Measurements from ENCODE around the gene NELFB.

Gene NELFB

DNA sequence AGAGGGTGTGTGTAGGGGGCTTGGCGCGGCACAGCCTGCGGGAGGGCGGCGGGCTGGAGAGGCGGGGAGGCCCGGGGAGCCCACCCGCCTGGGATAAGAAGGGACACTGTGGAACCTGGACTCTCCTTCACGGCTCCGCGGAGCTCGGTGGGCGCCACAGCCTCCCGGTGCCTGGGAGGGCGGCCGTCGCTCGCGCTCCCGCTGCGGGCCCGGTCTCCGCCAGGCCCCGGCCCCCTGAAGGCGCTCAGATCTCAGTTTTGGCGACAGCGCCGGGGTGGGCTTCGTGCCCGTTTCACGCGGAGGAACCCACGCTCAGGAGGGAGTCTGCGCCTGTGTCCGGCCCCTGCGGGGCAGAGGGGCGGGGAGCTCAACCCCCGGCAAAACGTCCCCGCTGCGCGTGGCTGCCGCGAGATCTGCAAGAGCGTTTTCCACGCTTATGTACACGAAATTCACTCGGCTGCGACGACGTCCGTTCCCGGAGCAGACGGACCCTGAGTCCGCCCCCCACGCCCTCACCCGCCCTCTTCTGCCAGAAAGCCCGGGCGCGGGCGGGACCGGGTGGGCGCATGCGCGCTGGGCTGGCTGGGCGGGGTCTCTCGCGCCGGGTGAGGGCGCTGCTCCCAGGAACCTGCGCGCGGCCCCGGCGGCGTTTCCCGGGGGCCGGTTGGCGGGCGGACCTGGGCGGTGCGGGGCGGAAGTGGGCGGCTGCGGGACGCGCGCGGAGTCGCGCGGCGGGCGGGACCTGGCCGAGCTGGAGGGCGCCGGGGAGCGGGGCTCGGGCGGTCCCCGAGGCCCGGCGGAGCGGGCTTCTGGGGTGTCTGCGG lies at the start of gene NELFB:
NELFB (plus strand) TSS at position 704 of the 824 bp plus-strand sequence.
- peak; percentile 96 for DNase-seq

DNA sequence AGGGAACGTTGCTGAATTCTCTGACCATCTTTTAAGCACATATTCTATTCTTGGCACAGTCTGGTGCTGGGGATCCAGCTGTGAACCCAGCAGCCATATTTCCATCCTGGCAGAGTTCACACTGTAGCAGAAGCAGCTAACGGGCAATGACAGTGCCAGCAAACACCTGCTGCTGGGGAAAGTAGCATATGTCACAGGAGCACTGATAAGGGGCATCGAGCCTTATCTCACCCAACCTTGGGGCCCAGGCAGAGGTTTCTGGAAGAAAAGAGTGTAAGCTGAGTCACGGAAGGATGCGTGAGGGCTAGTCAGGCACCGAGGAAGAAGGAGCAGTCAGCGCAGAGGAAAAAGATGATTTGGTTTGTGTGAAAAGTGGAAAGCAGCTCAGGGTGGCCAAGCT lies 48.5 kb upstream of the NELFB start:
- DNase-seq = no peak

DNA sequence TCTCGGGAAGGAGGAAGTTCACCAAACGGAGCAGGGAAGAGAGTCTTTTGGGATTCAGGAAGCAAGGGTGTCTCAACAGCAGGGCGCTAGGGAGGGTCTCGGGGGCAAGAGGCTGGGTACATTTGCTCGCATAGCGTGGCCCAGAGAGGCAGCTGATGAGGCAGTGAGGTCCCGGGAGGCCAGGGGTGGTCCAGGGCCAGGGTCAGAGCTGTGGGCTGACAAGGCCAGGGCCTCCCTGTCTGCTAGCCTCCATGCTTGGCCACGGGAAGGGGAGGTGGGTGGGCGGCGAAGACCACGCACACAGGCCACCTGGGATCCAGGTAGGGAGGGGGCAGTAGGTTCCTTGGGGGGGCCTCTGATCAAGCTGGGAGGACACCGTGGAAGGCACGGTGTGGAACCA lies 43.6 kb upstream of the NELFB start:
- DNase-seq = no peak

DNA sequence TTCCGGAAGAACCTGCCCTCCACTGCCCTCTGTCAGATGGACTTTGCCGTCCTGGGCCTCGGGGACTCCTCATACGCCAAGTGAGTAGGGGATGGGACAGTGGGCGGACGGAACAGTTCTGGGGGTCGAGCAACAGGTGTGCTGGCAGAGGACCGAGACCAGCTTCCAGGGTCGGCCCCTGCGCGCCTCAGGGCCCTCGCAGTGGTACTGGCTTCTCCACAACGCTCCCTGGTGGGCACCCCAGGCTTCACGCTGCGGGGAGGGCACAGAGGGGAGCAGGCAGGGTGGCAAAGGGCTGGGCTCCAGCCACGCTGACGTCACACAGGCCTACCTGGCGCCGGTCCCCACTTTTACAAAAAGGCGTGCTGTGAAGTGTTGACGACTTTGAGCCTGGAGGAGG lies 42.6 kb upstream of the NELFB start:
- no peak for DNase-seq

DNA sequence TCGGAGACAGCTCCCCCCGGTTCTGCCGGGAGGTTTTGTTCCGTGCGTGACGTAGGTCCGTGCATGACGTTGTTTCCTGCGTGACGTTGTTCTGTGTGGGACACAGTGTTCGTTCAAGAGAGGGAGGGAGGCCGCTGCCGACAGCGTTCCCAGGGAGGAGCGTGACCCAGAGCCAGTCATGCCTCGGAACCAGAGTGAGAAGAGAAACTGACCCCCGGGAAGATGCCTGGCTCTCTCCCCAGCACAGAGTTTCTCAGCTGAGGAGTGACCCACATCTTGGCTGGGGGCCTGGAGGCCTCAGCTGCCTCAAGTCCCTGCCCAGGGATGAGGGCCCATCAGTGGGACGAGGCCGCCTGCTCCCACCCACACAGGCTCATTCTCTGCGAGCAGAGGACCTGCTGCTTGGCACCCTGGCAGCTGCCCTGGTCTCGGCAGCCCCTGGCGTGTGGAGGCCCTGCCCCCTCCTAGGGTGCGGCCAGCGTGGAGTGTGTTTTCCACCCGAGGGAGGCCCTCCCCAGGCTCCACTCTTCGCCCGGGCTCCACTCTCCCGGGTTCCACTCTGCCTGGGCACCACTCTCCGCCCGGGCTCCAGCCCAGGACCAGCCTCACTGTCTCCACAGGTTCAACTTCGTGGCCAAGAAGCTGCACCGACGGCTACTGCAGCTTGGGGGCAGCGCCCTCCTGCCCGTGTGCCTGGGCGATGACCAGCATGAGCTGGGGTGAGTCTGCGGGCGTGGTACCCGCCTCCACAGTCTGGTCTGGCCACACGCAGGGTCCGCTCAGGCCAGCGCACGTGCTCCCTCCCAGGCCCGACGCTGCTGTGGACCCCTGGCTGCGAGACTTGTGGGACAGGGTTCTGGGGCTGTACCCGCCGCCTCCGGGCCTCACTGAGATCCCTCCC lies 41.7 kb upstream of the NELFB start:
- DNase-seq = no peak

DNA sequence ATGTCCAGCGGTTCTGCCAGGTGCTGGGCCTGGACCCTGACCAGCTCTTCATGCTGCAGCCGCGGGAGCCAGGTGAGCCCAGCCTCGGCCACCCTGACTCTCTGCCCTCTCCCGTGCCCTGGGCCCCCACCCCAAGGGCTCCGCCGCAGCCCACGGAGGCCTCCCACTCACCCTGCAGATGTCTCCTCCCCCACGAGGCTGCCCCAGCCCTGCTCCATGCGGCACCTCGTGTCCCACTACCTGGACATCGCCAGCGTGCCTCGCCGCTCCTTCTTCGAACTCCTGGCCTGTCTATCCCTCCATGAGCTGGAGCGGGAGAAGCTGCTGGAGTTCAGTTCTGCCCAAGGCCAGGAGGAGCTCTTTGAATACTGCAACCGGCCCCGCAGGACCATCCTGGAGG lies 40.5 kb upstream of the NELFB start:
- no peak for DNase-seq

DNA sequence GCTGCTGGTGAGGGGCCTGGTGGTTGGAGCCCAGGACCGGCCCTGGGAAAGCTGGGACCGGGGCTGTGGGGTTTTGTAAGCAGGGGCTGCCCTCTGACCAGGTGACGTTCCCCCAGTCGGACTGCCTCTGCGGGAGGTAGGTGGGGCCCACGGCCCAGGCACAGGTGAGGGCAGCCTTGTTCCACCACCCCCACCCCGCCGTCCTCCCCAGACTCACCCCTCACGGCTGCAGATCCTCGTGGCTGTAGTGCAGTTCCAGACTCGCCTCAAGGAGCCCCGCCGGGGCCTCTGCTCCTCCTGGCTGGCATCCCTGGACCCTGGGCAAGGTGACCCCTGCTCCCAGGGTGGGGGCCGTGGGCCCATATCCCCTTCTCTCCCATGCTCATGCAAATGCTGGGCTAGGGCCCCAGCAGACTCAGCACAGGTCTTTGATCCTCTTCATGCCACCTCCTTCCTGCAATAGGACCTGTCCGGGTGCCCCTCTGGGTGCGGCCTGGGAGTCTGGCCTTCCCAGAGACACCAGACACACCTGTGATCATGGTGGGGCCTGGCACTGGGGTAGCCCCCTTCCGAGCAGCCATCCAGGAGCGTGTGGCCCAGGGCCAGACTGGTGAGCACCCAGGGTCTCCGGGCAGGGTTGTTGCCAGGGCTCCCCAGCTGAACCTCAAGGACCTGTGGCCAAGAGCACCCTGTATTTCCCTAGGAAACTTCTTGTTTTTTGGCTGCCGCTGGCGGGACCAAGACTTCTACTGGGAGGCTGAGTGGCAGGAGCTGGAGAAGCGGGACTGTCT lies 39.7 kb upstream of the NELFB start:
- no peak for DNase-seq

DNA sequence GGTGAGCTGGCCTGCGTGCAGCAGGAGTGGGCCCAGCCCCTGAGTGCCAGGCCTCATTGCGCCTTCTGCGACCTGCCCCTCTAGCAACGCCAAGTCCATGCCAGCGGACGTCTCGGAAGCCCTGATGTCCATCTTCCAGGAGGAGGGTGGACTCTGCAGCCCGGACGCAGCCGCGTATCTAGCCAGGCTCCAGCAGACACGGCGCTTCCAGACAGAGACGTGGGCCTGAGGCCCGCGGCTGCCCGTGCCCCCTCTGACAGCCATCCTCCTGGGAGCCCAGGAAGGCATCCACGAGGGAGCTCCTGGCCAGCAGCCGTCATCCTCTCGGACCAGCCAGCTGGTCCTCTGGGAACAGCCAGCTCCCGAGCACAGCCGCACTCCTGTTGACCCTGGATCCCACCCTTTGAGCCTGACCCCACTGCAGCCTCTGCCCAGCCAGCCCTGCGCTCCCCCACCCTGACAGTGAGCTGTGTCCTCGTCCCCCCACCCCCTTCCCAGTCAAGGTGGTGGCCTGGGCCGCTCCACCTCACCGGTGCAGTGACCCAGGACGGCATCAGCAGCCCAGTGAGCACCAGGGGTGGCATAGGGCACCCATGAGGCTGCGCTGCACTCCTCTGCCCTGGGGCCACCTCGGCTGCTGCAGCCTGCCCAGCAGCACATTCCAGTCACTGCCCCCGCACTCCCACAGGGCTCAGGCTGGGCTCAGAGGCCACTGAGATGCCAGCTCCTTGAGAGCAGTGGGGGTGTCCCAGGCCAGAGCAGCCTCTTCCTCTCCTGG lies 38.8 kb upstream of the NELFB start:
- DNase-seq = no peak

DNA sequence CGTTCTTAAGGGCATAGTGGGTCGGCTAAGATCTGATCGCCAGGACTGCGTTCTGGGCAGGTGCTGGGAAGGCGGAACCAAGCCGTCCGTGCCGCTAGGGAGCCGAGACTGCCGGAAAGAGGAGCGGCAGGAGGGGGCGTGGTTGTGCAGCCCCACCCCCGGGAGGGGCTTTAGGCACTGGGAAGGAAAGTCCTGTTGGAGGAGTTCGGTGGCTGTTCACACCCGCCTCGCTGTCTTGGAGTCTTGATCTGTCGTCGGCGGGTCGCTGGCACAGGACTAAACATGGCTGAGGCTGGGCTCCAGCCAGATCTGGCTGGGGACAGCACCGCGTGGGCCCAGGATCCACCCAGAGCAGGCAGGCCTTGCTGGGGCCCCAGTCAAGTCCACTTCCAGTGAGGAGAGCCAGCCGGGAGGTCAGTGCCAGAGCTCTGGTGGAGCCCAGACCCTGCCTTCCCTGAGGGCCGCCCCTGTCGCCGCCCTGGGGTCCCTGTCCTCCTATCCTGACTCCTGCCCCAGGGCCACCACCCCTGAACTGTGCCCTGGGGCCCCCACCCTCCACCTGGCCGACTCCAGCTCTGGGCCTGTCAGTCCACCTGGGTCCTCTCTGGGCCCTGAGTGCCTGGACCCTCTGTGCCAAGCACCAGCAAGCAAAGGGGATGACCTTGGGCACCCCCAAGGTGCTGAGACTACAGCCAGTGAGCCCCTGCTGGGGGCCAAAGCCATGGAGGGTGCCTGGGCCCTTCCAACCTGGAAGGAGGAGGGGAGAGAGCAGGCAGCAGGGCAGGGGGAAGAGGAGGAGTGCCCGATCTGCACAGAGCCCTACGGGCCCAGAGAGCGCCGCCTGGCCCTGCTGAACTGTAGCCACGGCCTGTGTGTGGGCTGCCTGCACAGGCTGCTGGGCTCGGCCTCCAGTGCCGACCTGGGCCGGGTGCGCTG lies 37.6 kb upstream of the NELFB start:
- DNase-seq = no peak

DNA sequence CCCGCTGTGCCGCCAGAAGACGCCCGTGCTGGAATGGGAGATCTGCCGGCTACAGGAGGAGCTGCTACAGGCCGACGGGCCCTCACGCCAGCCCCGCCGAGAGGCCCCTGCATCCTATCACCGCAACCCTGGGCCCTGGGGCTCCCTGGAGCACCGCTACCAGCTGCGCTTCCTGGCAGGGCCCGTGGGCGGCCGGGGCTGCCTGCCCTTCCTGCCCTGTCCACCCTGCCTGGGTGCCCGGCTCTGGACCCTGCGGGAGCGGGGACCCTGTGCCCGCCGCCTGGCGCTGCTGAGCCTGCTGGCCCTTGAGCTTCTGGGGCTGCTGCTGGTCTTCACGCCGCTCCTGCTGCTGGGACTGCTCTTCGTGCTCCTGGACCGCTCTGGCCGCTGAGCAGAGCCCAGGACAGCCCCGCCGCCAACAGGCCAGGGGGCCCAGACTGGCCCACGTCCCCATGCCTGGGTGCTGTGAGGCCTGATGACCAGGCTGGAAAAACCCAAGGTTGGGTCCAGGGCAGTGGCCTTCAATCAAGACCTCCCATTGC lies 36.8 kb upstream of the NELFB start:
- DNase-seq = no peak

DNA sequence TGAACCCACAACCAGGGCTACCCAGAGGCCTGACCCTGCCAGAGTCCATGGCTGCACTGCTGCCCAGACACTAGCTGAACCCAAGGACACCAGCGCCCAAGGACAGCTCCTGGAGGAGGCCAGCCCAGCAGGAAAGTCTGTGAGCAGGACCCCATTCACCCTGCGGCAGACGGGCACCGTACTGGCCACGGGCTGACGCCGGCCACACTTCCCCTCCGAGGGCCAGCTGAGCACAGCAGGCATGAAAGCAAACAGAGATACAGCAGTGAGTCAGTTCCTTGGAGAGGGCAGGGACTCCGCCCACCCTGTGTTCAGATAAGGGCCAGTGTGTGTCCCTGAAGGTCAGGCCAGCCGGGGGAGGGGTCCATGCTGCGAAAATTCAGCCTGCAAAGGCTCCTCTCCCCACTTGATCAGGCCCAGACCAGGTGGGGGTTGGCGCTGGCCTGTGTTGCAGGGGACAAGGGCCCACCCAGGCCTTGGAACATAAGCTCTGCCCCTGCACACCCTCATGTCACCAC lies 36.3 kb upstream of the NELFB start:
- DNase-seq = no peak

DNA sequence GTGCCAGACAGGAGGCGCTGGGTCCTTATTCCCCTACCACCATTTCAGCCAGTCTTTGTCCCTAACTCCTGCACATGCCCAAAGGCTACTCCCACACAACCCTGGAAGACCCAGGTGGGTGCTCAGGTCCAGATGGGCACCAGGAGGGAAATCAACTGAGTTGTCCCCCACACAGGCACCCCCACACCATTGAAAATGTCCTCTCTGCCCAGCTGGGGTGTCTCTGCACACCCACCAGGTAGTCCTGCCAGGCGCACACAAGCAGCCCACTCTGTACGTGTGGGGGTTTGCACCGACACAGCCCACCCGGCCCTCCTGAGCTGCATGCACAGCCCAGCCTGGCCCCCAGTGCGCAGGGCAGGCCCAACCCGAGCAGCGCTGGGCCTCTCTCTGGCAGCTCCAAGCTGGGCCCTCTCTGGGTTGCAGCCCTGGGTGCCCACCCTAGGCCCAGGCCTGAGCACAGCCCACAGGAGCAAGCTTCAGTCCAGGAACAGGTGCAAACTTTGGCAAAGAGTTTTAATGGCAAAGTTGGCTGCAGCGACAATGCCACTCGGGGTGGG lies 35.3 kb upstream of the NELFB start:
- DNase-seq = no peak

DNA sequence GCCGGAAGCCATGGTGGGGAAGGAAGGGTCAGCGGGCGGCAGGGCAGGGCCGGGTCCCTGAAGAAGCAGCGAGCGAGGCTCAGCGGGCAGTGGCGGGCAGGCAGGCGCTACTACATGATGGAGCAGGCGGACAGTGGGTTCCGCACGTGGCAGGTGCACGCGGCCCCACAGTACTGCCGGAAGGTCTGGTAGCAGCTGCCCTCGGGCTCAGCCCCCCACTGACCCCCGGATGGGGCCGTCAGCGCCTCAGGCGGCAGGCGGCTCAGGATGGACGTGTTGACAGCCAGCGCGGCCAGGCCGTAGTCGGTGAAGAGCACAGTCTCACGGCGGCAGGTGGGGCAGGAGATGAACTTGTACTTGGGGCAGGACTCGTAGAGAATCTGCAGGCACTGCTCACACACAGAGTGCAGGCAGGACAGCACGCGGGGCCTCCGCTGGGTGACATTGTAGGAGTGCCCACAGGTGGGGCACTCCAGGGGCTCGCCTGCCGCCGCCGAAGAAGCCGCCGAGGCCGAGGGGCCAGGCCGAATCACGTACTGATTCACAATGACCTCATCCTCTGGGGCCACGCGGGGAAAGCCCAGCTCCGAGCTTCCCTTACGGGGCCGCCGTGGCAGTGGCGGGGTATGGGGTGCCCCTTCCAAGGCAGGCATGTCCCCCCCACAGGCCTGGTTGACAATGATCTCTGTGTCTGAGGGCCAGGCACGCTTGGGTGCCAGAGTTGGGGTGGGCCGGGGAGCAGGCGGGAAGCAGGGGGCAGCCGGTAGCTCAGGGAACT lies 34.6 kb upstream of the NELFB start:
- DNase-seq = no peak

DNA sequence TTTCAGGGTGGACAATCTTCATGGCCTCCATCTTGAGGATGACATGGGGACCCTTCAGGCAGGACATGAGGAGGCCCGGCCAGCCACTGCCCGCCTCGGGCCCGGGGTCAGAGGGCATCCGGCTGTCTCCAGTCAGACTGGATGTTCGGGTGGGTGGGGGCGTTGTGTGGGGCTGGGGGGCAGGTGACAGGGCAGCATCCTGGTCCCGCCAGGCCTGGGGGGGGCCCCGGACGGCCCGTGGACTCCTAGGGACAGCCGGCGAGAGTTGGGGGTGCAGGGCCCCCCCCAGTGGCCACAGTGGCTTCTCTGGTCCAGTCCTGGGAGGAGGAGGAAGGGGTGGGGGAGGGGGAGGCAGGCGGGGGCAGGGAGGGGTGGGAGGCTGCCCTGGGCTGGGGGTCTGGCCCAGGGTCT lies 34.0 kb upstream of the NELFB start:
- DNase-seq = no peak

DNA sequence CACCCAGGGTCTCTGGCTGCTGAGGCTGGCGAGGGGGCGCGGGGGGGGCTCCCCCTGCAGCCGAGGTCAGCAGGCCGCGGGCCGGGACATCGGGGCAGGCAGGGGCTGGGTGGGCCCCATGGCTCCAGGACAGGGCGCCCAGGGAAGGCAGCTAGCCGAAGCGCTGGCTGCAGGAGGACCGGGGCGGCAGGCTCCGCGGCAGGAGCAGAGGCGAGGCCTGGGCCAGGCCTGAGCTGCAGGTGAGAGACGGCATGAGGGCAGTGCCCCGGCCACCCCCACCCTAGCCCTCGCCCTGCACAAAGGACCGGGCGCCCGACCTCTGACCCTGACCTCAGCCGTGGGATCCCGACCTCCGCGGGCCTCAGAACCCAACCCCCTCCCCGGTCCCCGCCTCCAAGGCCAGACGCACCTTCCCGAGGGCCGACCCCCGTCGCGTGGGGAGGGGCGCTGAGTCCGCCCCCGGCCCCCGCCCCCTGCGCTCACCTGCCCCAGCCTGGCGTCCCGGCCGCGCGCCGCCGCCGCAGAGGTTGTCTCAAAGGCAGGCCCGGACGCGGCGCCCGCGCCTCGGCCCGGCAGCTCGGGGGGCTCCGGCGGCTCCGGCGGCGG lies 33.5 kb upstream of the NELFB start:
- no peak for DNase-seq

DNA sequence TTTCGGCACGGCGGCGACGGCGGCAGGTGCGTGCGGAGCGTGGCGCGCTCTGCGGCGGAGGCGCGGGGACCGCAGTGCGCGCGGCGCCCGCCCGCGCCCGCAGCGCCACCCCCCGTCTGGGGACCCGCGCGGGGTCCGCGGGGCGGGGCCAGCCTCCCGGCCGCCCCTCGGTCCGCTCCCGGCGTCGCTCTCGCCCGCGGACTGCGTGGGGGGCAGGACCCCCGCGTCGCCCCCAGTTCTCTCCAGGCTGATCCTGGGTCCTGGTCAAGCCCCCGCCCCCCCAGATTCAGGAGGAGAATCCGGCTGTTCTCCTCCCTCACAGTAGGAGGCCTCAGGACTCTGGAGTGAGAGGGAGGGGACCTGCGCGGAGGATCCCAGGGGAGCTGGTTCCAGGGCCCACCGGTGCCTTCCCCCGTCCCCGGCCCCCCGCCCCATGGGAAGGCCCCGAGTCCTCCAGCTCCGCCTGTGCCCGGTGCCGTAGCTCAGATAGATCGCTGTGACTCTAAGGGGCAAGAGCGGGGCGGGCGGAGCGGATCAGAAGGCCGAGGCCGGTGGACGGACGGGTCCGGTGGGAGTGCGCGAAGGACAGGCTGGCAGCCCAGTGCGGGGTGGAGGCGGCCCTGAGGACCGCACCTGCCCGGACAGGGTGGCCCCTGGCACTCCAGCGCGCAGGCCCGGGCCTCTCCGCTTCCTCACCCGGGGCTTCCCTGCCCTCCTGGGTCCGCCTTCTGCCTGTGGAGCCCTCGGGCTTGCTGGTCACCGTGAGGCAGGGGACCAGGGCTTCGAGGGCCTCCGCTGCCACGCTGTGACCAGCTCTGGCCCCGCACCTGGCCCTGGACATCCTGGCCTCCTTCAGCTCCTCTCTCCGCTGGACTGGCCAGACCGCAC lies 32.7 kb upstream of the NELFB start, which contains the start of gene RNF208:
RNF208 (minus strand) TSS at position 51 of the 888 bp plus-strand sequence. CDS start 1,028 bp downstream, outside the sequence.
- DNase-seq = no peak

DNA sequence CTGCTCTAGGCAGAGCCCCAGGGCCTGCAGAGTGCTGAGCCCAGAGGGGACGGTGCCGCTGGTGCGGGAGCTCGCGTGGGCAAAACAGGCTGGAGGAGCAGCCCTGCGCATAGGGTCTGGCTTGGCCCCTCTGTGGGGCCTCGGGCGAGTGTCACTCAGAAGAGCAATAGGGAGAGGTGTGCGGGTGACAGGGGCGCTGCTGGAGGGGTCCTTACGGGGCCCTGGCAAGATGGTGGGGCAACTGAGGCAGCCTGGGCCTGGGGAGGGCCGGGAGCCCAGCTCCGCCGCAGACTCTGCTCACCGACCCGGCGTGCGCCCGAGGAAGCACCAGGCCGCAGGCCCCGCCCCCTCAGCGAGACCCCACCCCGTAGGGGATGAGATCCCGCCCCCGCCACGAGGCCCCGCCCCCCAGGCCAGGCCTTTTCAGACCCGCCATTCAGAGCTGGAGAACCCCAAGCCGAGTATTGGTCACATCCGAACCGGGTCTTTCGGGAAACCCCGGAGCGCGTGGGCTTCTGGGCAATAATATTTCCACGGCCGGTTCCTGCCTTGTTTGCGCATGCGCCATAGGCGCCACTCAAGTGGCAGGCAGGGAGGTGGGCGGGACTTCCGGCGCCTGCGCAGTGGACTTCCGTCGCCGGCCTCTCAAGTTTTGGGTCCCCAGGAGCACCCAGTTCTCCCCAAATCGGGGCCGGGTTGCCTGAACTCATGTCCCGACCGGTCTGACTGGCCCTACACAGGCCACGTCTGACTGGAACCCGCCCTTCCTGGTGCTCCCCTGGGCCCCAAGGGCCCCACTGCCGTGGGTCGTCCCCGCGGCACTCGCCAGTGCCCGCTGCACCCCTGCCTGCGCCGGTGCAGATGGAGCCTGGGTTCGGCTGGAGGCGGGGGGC lies 31.8 kb upstream of the NELFB start:
- DNase-seq = peak; percentile 97
